ENCODE data around the gene PTPN7.
A peak's percentile ranks its signal among the peaks of the same experiment; 100 is the strongest.
"Not testable (repeated sequence)": the region's sequence is repeated elsewhere in the genome, so short reads cannot be mapped to it uniquely, and the experiment has no call there.

PTPN7 gene

GRCh38 chr1:202187697-202188407 is 27.4 kb upstream of the PTPN7 start:
- DNase-seq (ENCODE audit: insufficient read length): no peak
- FAIRE-seq: no peak
- no peak for TF ChIP-seq TAF1 (IDR thresholded peaks at IDR 0.05; ENCODE audit: borderline replicate concordance, low read depth, low read length)
- no peak for TF ChIP-seq POLR2A (IDR thresholded peaks at IDR 0.05; ENCODE audit: low read depth, low read length)
- no peak for TF ChIP-seq POLR2AphosphoS5 (IDR thresholded peaks at IDR 0.05; ENCODE audit: low read depth, low read length)

- TF ChIP-seq TAF1 (IDR thresholded peaks at IDR 0.05; ENCODE audit: borderline replicate concordance, low read depth, low read length) (no peak), POLR2A (IDR thresholded peaks at IDR 0.05; ENCODE audit: low read depth, low read length) (no peak), POLR2AphosphoS5 (IDR thresholded peaks at IDR 0.05; ENCODE audit: low read depth, low read length) (no peak)
- DNase-seq (ENCODE audit: insufficient read length): no peak
- FAIRE-seq: no peak
Observed at GRCh38 chr1:202187041-202187671, 26.8 kb upstream of the PTPN7 start.

- TF ChIP-seq TAF1 (IDR thresholded peaks at IDR 0.05; ENCODE audit: borderline replicate concordance, low read depth, low read length) (no peak), POLR2AphosphoS5 (IDR thresholded peaks at IDR 0.05; ENCODE audit: low read depth, low read length) (no peak), POLR2A (IDR thresholded peaks at IDR 0.05; ENCODE audit: low read depth, low read length) (no peak)
- FAIRE-seq (no peak), DNase-seq (ENCODE audit: insufficient read length) (no peak)
Observed at GRCh38 chr1:202186327-202186726, 25.9 kb upstream of the PTPN7 start.

GRCh38 chr1:202184750-202185460 is 24.5 kb upstream of the PTPN7 start:
- TF ChIP-seq POLR2AphosphoS5 (IDR thresholded peaks at IDR 0.05; ENCODE audit: low read depth, low read length) (no peak), TAF1 (IDR thresholded peaks at IDR 0.05; ENCODE audit: borderline replicate concordance, low read depth, low read length) (no peak), POLR2A (IDR thresholded peaks at IDR 0.05; ENCODE audit: low read depth, low read length) (no peak)
- peak; percentile 53 for DNase-seq (ENCODE audit: insufficient read length)
- peak; percentile 14 for FAIRE-seq

GRCh38 chr1:202182040-202182877 is 21.9 kb upstream of the PTPN7 start:
- DNase-seq (ENCODE audit: insufficient read length) (no peak), FAIRE-seq (no peak)
- TF ChIP-seq TAF1 (IDR thresholded peaks at IDR 0.05; ENCODE audit: borderline replicate concordance, low read depth, low read length): no peak
- TF ChIP-seq POLR2A (IDR thresholded peaks at IDR 0.05; ENCODE audit: low read depth, low read length): no peak
- no peak for TF ChIP-seq POLR2AphosphoS5 (IDR thresholded peaks at IDR 0.05; ENCODE audit: low read depth, low read length)

- DNase-seq (ENCODE audit: insufficient read length) (no peak), FAIRE-seq (no peak)
- no peak for TF ChIP-seq POLR2A (IDR thresholded peaks at IDR 0.05; ENCODE audit: low read depth, low read length)
- TF ChIP-seq TAF1 (IDR thresholded peaks at IDR 0.05; ENCODE audit: borderline replicate concordance, low read depth, low read length): no peak
- TF ChIP-seq POLR2AphosphoS5 (IDR thresholded peaks at IDR 0.05; ENCODE audit: low read depth, low read length): no peak
Observed at GRCh38 chr1:202181586-202181985, 21.2 kb upstream of the PTPN7 start.

GRCh38 chr1:202180751-202181139 is 20.3 kb upstream of the PTPN7 start:
- FAIRE-seq; DNase-seq (ENCODE audit: insufficient read length): not testable (repeated sequence)

GRCh38 chr1:202179828-202180750 is 19.7 kb upstream of the PTPN7 start:
- FAIRE-seq: no peak
- TF ChIP-seq POLR2AphosphoS5 (IDR thresholded peaks at IDR 0.05; ENCODE audit: low read depth, low read length): no peak
- no peak for TF ChIP-seq POLR2A (IDR thresholded peaks at IDR 0.05; ENCODE audit: low read depth, low read length)
- TF ChIP-seq TAF1 (IDR thresholded peaks at IDR 0.05; ENCODE audit: borderline replicate concordance, low read depth, low read length): no peak

GRCh38 chr1:202176949-202177927 is 16.8 kb upstream of the PTPN7 start:
- FAIRE-seq: no peak
- TF ChIP-seq POLR2A (IDR thresholded peaks at IDR 0.05; ENCODE audit: low read depth, low read length) (no peak), TAF1 (IDR thresholded peaks at IDR 0.05; ENCODE audit: borderline replicate concordance, low read depth, low read length) (no peak), POLR2AphosphoS5 (IDR thresholded peaks at IDR 0.05; ENCODE audit: low read depth, low read length) (no peak)
- DNase-seq (ENCODE audit: insufficient read length): no peak

More at GRCh38 chr1:202179828-202180750, 19.7 kb upstream of the PTPN7 start:
- no peak for DNase-seq (ENCODE audit: insufficient read length)

Data from GM12892 (cell line).